ENCODE results near the gene CLTA.

DNA sequence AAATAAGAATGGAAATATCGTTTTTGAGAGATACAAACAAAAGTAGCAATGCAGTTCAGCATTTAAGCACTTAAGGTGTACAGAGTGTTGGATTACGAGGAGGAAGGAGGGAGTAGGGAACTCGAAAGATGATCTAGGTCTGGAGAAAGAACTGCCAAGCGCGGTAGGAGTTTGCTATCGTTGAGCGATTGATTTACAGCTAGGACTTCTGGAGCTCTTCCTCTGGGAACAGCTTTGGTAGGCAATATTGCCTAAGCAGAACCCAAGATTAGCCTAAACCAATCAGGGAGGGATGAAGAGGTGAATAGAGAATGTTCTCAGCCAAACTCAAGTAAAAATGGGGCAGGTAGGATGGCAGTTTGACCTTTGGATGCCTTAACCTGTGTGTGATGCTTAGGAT, 965 bp downstream of the CLTA start:
- TF ChIP-seq, protein P1, sequence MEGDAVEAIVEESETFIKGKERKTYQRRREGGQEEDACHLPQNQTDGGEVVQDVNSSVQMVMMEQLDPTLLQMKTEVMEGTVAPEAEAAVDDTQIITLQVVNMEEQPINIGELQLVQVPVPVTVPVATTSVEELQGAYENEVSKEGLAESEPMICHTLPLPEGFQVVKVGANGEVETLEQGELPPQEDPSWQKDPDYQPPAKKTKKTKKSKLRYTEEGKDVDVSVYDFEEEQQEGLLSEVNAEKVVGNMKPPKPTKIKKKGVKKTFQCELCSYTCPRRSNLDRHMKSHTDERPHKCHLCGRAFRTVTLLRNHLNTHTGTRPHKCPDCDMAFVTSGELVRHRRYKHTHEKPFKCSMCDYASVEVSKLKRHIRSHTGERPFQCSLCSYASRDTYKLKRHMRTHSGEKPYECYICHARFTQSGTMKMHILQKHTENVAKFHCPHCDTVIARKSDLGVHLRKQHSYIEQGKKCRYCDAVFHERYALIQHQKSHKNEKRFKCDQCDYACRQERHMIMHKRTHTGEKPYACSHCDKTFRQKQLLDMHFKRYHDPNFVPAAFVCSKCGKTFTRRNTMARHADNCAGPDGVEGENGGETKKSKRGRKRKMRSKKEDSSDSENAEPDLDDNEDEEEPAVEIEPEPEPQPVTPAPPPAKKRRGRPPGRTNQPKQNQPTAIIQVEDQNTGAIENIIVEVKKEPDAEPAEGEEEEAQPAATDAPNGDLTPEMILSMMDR (IDR thresholded peaks at IDR 0.05; ENCODE audit: control extremely low read depth in 1 of 3, insufficient read depth in 1 of 3, low read depth in 1 of 3, low read length in 3 of 3): no peak
- TF ChIP-seq RNF2 (IDR thresholded peaks at IDR 0.05; ENCODE audit: borderline replicate concordance, low read depth, low read length, missing control alignments, poor library complexity, severe bottlenecking) (no peak), CREB1 (IDR thresholded peaks at IDR 0.05) (no peak), FOSL1 (IDR thresholded peaks at IDR 0.05; ENCODE audit: insufficient read depth, low read depth, low read length) (no peak), NRF1 (IDR thresholded peaks at IDR 0.05; ENCODE audit: low read depth, low read length) (no peak), EP300 (IDR thresholded peaks at IDR 0.05; ENCODE audit: borderline replicate concordance in 1 of 2, low read depth in 2 of 2, low read length in 2 of 2) (no peak), HDAC6 (IDR thresholded peaks at IDR 0.05; ENCODE audit: low read depth, low read length) (no peak)
- TF ChIP-seq, protein P2, sequence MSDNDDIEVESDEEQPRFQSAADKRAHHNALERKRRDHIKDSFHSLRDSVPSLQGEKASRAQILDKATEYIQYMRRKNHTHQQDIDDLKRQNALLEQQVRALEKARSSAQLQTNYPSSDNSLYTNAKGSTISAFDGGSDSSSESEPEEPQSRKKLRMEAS (IDR thresholded peaks at IDR 0.05): no peak
- TF ChIP-seq, protein P3, sequence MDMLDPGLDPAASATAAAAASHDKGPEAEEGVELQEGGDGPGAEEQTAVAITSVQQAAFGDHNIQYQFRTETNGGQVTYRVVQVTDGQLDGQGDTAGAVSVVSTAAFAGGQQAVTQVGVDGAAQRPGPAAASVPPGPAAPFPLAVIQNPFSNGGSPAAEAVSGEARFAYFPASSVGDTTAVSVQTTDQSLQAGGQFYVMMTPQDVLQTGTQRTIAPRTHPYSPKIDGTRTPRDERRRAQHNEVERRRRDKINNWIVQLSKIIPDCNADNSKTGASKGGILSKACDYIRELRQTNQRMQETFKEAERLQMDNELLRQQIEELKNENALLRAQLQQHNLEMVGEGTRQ (IDR thresholded peaks at IDR 0.05; ENCODE audit: low read length): no peak
- TF ChIP-seq, protein P4, sequence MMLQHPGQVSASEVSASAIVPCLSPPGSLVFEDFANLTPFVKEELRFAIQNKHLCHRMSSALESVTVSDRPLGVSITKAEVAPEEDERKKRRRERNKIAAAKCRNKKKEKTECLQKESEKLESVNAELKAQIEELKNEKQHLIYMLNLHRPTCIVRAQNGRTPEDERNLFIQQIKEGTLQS (IDR thresholded peaks at IDR 0.05; ENCODE audit: insufficient read depth, low read depth, low read length): no peak

All from H1 (cell line).